ENCODE results near the gene SORCS1. TPM values are rescaled to one million over a fixed set of nuclear protein-coding genes. Genes with fewer than 3 reads are reported as not detected.

Gene SORCS1
- total RNA-seq, 2 experiments from 2014 or later, result not detected

DNA sequence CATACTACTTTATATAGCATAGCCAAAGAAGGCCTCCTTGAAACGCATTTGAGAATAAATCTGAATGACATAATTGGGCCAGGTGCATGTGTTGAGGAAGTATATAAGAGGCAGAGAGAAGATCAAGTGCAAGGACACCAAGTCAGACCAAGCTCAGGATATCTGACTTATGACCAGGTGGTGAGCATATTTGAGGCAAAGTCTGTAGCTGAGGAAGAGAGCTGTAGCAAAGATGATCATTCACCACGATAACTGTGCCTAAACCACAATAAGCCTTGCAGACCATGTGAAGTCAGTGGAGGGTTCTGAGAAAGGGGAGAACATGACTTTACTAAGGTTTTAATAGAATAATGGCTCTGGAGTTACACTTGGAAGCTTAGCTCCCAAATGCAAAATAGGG, 292.3 kb downstream of the SORCS1 start:
- H3K36me3 ChIP-seq (ENCODE audit: insufficient read depth, low read length), result no peaks in the 10 kb centered on the region
- Mint-ChIP-seq H3K4me1 (ENCODE audit: low read depth) (no peaks in the 10 kb centered on the region), H3K4me3 (no peak overlapping the region), H3K9me3 (peaks cover 11% of the 10 kb centered on the region), H3K27ac (no peak overlapping the region), H3K27me3 (no peaks in the 10 kb centered on the region), H3K36me3 (ENCODE audit: low read depth) (no peaks in the 10 kb centered on the region)
- no peaks in the 10 kb centered on the region for H3K4me1 ChIP-seq (ENCODE audit: insufficient read depth, low read length)
- intact Hi-C loops (cut with DNase I, micrococcal nuclease), result no loop called here
- TF ChIP-seq, protein P1, sequence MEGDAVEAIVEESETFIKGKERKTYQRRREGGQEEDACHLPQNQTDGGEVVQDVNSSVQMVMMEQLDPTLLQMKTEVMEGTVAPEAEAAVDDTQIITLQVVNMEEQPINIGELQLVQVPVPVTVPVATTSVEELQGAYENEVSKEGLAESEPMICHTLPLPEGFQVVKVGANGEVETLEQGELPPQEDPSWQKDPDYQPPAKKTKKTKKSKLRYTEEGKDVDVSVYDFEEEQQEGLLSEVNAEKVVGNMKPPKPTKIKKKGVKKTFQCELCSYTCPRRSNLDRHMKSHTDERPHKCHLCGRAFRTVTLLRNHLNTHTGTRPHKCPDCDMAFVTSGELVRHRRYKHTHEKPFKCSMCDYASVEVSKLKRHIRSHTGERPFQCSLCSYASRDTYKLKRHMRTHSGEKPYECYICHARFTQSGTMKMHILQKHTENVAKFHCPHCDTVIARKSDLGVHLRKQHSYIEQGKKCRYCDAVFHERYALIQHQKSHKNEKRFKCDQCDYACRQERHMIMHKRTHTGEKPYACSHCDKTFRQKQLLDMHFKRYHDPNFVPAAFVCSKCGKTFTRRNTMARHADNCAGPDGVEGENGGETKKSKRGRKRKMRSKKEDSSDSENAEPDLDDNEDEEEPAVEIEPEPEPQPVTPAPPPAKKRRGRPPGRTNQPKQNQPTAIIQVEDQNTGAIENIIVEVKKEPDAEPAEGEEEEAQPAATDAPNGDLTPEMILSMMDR (IDR thresholded peaks at IDR 0.05), result no peak
- H3K27me3 ChIP-seq (ENCODE audit: control insufficient read depth in 1 of 2, insufficient read depth in 2 of 2, low read length in 2 of 2), result no peaks in the 10 kb centered on the region
- H3K4me3 ChIP-seq (ENCODE audit: low read length), result no peak overlapping the region
- no peak for DNase-seq
- POLR2A ChIA-PET, result no interaction called here
- CTCF ChIA-PET, result no interaction called here
- ATAC-seq (ENCODE audit: poor library complexity), result no peak
- peaks cover 0 to 5% of the 10 kb centered on the region in 2 experiments for H3K9me3 ChIP-seq (ENCODE audit: control insufficient read depth in 1 of 2, insufficient read depth in 1 of 2, low read length in 2 of 2)
- H3K27ac ChIP-seq (ENCODE audit: low read depth in 1 of 2, low read length in 2 of 2), result no peak overlapping the region

DNA sequence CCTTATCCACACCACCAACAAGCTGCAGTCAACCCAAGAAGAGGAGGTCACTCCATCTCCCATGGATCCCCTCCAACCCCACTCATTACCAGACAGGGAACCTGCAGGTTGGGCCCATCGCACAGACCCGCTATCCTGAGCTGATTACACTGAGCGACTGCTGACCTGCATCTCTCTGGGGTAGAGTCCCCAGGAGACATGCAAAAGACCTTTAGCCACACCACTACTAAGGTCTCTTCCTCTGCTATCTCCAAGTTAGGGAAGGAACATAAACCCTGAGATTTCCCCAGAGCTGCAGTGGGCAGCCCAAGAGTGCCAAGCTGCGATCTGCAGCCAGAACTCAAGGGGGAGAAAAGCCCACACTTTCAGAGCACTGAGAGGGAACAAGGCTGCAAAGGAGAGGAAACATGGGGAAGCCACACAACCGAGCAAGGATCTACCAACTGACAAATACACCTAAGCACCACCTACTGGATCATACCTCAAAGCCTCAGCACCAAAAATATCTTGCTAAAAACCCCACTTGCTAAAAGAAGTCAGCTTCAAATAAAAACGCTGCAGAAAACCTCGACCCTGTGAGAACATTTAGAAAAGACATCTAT, 298.2 kb downstream of the SORCS1 start:
- H3K27ac Mint-ChIP-seq, result no peak overlapping the region
- POLR2A ChIA-PET, result no interaction called here
- CTCF ChIA-PET, result no interaction called here
- no peaks in the 10 kb centered on the region for H3K27me3 Mint-ChIP-seq
- intact Hi-C loops (cut with DNase I, micrococcal nuclease), result no loop called here
- no peak overlapping the region for H3K27ac ChIP-seq (ENCODE audit: low read depth in 1 of 2, low read length in 2 of 2)
- H3K4me1 Mint-ChIP-seq (ENCODE audit: low read depth), result no peaks in the 10 kb centered on the region
- H3K27me3 ChIP-seq (ENCODE audit: control insufficient read depth in 1 of 2, insufficient read depth in 2 of 2, low read length in 2 of 2), result no peaks in the 10 kb centered on the region
- peaks cover 0 to 29% of the 10 kb centered on the region in 2 experiments for H3K9me3 ChIP-seq (ENCODE audit: control insufficient read depth in 1 of 2, insufficient read depth in 1 of 2, low read length in 2 of 2)
- H3K36me3 Mint-ChIP-seq (ENCODE audit: low read depth), result no peaks in the 10 kb centered on the region
- DNase-seq, result no peak
- H3K4me1 ChIP-seq (ENCODE audit: insufficient read depth, low read length), result no peaks in the 10 kb centered on the region
- H3K9me3 Mint-ChIP-seq, result peaks cover 11% of the 10 kb centered on the region
- H3K4me3 ChIP-seq (ENCODE audit: low read length), result no peak overlapping the region
- H3K36me3 ChIP-seq (ENCODE audit: insufficient read depth, low read length), result no peaks in the 10 kb centered on the region
- TF ChIP-seq, protein P1 (IDR thresholded peaks at IDR 0.05), result no peak
- H3K4me3 Mint-ChIP-seq, result no peak overlapping the region
- no peak for ATAC-seq (ENCODE audit: poor library complexity)

DNA sequence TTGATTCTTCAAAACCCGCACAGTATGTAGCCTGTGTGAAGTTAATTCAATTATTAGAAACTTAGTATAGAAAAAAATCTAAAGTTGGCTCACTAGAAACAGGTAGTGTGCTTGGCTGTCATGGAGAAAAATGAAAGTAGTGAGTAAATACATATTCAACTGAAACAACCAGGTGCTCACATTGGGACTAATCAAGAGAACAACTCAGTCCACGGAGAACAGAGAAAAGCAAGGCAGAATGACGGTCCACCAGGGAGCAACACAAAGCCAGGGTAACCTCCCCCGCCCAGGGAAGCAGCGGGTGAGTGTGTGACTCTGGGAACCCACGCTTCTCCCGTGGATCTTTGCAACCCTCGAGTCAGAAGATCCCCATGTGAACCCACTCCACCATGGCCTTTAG, 300.5 kb downstream of the SORCS1 start:
- H3K27me3 ChIP-seq (ENCODE audit: control insufficient read depth in 1 of 2, insufficient read depth in 2 of 2, low read length in 2 of 2), result no peaks in the 10 kb centered on the region
- H3K4me1 Mint-ChIP-seq (ENCODE audit: low read depth), result no peaks in the 10 kb centered on the region
- ATAC-seq (ENCODE audit: poor library complexity), result no peak
- H3K27me3 Mint-ChIP-seq, result no peaks in the 10 kb centered on the region
- no peak overlapping the region for H3K27ac ChIP-seq (ENCODE audit: low read depth in 1 of 2, low read length in 2 of 2)
- peaks cover 0 to 32% of the 10 kb centered on the region in 2 experiments for H3K9me3 ChIP-seq (ENCODE audit: control insufficient read depth in 1 of 2, insufficient read depth in 1 of 2, low read length in 2 of 2)
- DNase-seq, result no peak
- no peak overlapping the region for H3K4me3 Mint-ChIP-seq
- CTCF ChIA-PET, result no interaction called here
- no peak overlapping the region for H3K4me3 ChIP-seq (ENCODE audit: low read length)
- POLR2A ChIA-PET, result no interaction called here
- no peaks in the 10 kb centered on the region for H3K4me1 ChIP-seq (ENCODE audit: insufficient read depth, low read length)
- peaks cover 15% of the 10 kb centered on the region for H3K9me3 Mint-ChIP-seq
- H3K36me3 ChIP-seq (ENCODE audit: insufficient read depth, low read length), result no peaks in the 10 kb centered on the region
- no peaks in the 10 kb centered on the region for H3K36me3 Mint-ChIP-seq (ENCODE audit: low read depth)
- TF ChIP-seq, protein P1 (IDR thresholded peaks at IDR 0.05), result no peak
- no peak overlapping the region for H3K27ac Mint-ChIP-seq
- intact Hi-C loops (cut with DNase I, micrococcal nuclease), result no loop called here

All from CD4-positive, alpha-beta T cell (primary cell).